GM23338 (cell line): ENCODE data around the gene SEMA6D. TPM values are rescaled to one million over a fixed set of nuclear protein-coding genes. Genes with fewer than 3 reads are reported as not detected.

Experiments
- ATAC-seq: fragments of 200-7000 bp; cut with Tn5 transposase; 3 replicates; pipeline ENCODE4 v1.9.1; 2020
- DNase-seq: peaks from one replicate; pipeline ENCODE4 v3.0.0-alpha.2; 2015; ENCODE audit warnings: low spot score
- H2AFZ ChIP-seq: fragments of 200-600 bp; sonication (generic); 2 replicates; pipeline ENCODE4 v1.8.0; 2016; ENCODE audit warnings: antibody characterized with exemption, mild to moderate bottlenecking, moderate library complexity
- H3F3A ChIP-seq: fragments of 200-600 bp; sonication (generic); replicated peaks from 2 replicates; pipeline ENCODE4 v1.8.0; 2017; ENCODE audit warnings: antibody characterized with exemption, mixed run types, low read depth
- H3K27ac ChIP-seq: fragments of 200-600 bp; sonication (generic); 2 replicates; pipeline ENCODE4 v1.6.1; 2016; ENCODE audit warnings: low read depth
- H3K27me3 ChIP-seq: fragments of 200-600 bp; sonication (generic); 2 replicates; pipeline ENCODE4 v1.8.0; 2016; ENCODE audit warnings: mild to moderate bottlenecking, mixed run types, moderate library complexity; ENCODE audit not compliant: insufficient read depth
- H3K36me3 ChIP-seq: fragments of 200-600 bp; sonication (generic); 2 replicates; pipeline ENCODE4 v1.8.0; 2016; ENCODE audit warnings: mild to moderate bottlenecking; ENCODE audit not compliant: insufficient read depth
- H3K4me1 ChIP-seq: fragments of 200-600 bp; sonication (generic); 2 replicates; pipeline ENCODE4 v1.8.0; 2016; ENCODE audit warnings: mild to moderate bottlenecking, moderate library complexity; ENCODE audit not compliant: insufficient read depth
- H3K4me2 ChIP-seq: fragments of 200-600 bp; sonication (generic); 2 replicates; pipeline ENCODE4 v1.7.1; 2017; ENCODE audit warnings: mixed run types
- H3K4me3 ChIP-seq: fragments of 200-600 bp; sonication (generic); 2 replicates; pipeline ENCODE4 v1.6.1; 2016; ENCODE audit warnings: mixed run types
- H3K79me2 ChIP-seq: fragments of 200-600 bp; sonication (generic); replicated peaks from 2 replicates; pipeline ENCODE4 v1.8.0; 2017; ENCODE audit warnings: mild to moderate bottlenecking; ENCODE audit not compliant: insufficient read depth
- H3K9me2 ChIP-seq: fragments of 200-600 bp; sonication (generic); 2 replicates; pipeline ENCODE4 v1.8.0; 2017; ENCODE audit not compliant: insufficient read depth
- H4K20me1 ChIP-seq: fragments of 200-600 bp; sonication (generic); replicated peaks from 2 replicates; pipeline ENCODE4 v1.8.0; 2017; ENCODE audit warnings: mild to moderate bottlenecking; ENCODE audit not compliant: insufficient read depth
- H3K27ac Mint-ChIP-seq: 2 replicates; pipeline ENCODE4 v1.8.0; 2020; ENCODE audit warnings: inconsistent platforms, mild to moderate bottlenecking, moderate library complexity, mixed read lengths
- H3K27me3 Mint-ChIP-seq: 3 replicates; pipeline ENCODE4 v1.8.0; 2022; ENCODE audit warnings: low read depth, mild to moderate bottlenecking, moderate library complexity, mixed read lengths, inconsistent platforms; ENCODE audit not compliant: insufficient read depth, poor library complexity
- H3K36me3 Mint-ChIP-seq: 3 replicates; pipeline ENCODE4 v1.8.0; 2021; ENCODE audit warnings: low read depth, mild to moderate bottlenecking, inconsistent platforms, moderate library complexity, mixed read lengths
- H3K4me1 Mint-ChIP-seq: 3 replicates; pipeline ENCODE4 v1.8.0; 2020; ENCODE audit warnings: mild to moderate bottlenecking, inconsistent platforms, mixed read lengths
- H3K4me3 Mint-ChIP-seq: 3 replicates; pipeline ENCODE4 v1.8.0; 2021; ENCODE audit warnings: moderate library complexity, mild to moderate bottlenecking, inconsistent platforms, mixed read lengths
- H3K9me3 Mint-ChIP-seq: 3 replicates; pipeline ENCODE4 v1.8.0; 2020; ENCODE audit warnings: moderate library complexity, mild to moderate bottlenecking, inconsistent platforms, mixed read lengths
- CREB1 ChIP-seq: fragments of 250-450 bp; sonication (Bioruptor Pico); IDR thresholded peaks from 2 replicates; pipeline ENCODE4 v1.5.0; 2020; ENCODE audit warnings: low read depth, mild to moderate bottlenecking, moderate library complexity
- CTCF ChIP-seq, 2 experiments: fragments of 200-600 bp in 1 of 2; sonication (generic) in 1 of 2; conservative IDR thresholded peaks; 2 replicates each; pipeline versions ENCODE4 v1.5.1 to v1.6.1; 2016 to 2017; ENCODE audit warnings: antibody characterized with exemption in 2 of 2, low read depth in 2 of 2, mild to moderate bottlenecking in 2 of 2, moderate library complexity in 1 of 2
- ETS1 ChIP-seq: IDR thresholded peaks from 2 replicates; pipeline ENCODE4 v1.6.1; 2016; ENCODE audit warnings: antibody characterized with exemption
- EZH2 ChIP-seq: fragments of 200-600 bp; sonication (generic); IDR thresholded peaks from one replicate; pipeline ENCODE4 v1.8.0; 2017; ENCODE audit warnings: antibody characterized with exemption, mild to moderate bottlenecking, low read depth; ENCODE audit not compliant: unreplicated experiment
- EZH2phosphoT487 ChIP-seq: fragments of 200-600 bp; sonication (generic); IDR thresholded peaks from one replicate; pipeline ENCODE4 v1.8.1; 2018; ENCODE audit warnings: antibody characterized with exemption; ENCODE audit not compliant: unreplicated experiment
- JUNB ChIP-seq: IDR thresholded peaks from one replicate; pipeline ENCODE4 v1.6.1; 2016; ENCODE audit warnings: antibody characterized with exemption; ENCODE audit not compliant: unreplicated experiment
- NANOG ChIP-seq: IDR thresholded peaks from 2 replicates; pipeline ENCODE4 v1.6.1; 2016; ENCODE audit warnings: antibody characterized with exemption, borderline replicate concordance
- POLR2AphosphoS5 ChIP-seq: IDR thresholded peaks from 2 replicates; pipeline ENCODE4 v1.6.1; 2016; ENCODE audit warnings: antibody characterized with exemption, low read depth
- REST ChIP-seq: IDR thresholded peaks from one replicate; pipeline ENCODE4 v1.6.1; 2018; ENCODE audit warnings: antibody characterized with exemption; ENCODE audit not compliant: unreplicated experiment
- ZNF114 ChIP-seq: fragments of 250-450 bp; sonication (Bioruptor Pico); IDR thresholded peaks from 2 replicates; pipeline ENCODE4 v1.5.0; 2020; ENCODE audit warnings: mild to moderate bottlenecking, moderate library complexity
- ZNF331 ChIP-seq: fragments of 250-450 bp; sonication (Bioruptor Pico); IDR thresholded peaks from 2 replicates; pipeline ENCODE4 v1.5.0; 2020; ENCODE audit warnings: low read depth, mild to moderate bottlenecking, moderate library complexity
- ZNF462 ChIP-seq: fragments of 250-450 bp; sonication (Bioruptor Pico); IDR thresholded peaks from 2 replicates; pipeline ENCODE4 v1.5.0; 2020; ENCODE audit warnings: mild to moderate bottlenecking, moderate library complexity
- polyA plus RNA-seq: library from polyadenylated mRNA; unstranded; fragments of >200 nt; fragmentation: Nextera tagmentation; extraction: Ambion mirVana; gene quantifications from 2 replicates; pipeline ENCODE4 v1.2.1, GENCODE V29; 2016
- total RNA-seq: library from RNA; depleted of rRNA; stranded (reverse); fragments of >200 nt; shearing (Covaris generic); gene quantifications from 2 replicates; pipeline ENCODE4 v1.2.3, GENCODE V29; 2014

Gene SEMA6D
- total and polyA plus RNA-seq, 2 experiments from 2014 or later = 0.37 to 0.97 TPM

- no peaks in the 10 kb centered on the region for H3K9me2 ChIP-seq
- no peak overlapping the region for H3K27ac ChIP-seq
- no peak overlapping the region for H3K4me3 ChIP-seq
- Mint-ChIP-seq H3K4me1 (no peaks in the 10 kb centered on the region), H3K36me3 (no peaks in the 10 kb centered on the region), H3K27me3 (peaks cover 5% of the 10 kb centered on the region), H3K9me3 (no peaks in the 10 kb centered on the region), H3K4me3 (no peak overlapping the region), H3K27ac (no peak overlapping the region)
- no peaks in the 10 kb centered on the region for H3K4me1 ChIP-seq
- TF ChIP-seq NANOG (no peak), POLR2AphosphoS5 (no peak), CTCF (conservative IDR thresholded peaks at IDR 0.05; ENCODE audit: low read depth in 2 of 2) (no peak), REST (no peak), EZH2phosphoT487 (no peak), EZH2 (no peak), ZNF331 (no peak), JUNB (no peak), ZNF114 (CRISPR knock-in tag) (no peak), ETS1 (no peak), ZNF462 (CRISPR knock-in tag) (no peak), CREB1 (CRISPR knock-in tag) (no peak)
- H3K27me3 ChIP-seq = no peaks in the 10 kb centered on the region
- DNase-seq (no peak), ATAC-seq (no peak)
- no peak overlapping the region for H2AFZ ChIP-seq
- no peaks in the 10 kb centered on the region for H3K79me2 ChIP-seq
- H3K4me2 ChIP-seq = no peak overlapping the region
- no peaks in the 10 kb centered on the region for H3K36me3 ChIP-seq
- no peaks in the 10 kb centered on the region for H4K20me1 ChIP-seq
- H3F3A ChIP-seq = no peaks in the 10 kb centered on the region
Observed at GRCh38 chr15:47728886-47729285, 11.6 kb downstream of the SEMA6D start.
